Upper lobe of left lung (tissue), 4 donors: ENCODE data around the gene LRRC46.

ENCODE experiments used
- EP300 ChIP-seq, 4 donors: sonication (generic); formaldehyde crosslinking; IDR thresholded peaks; one replicate each; pipeline ENCODE4 v1.5.1; 2017; ENCODE audit warnings: antibody characterized with exemption in 4 of 4, control low read depth in 2 of 4
- POLR2A ChIP-seq, 4 donors: fragments of 450-650 bp; IDR thresholded peaks; one replicate each; pipeline ENCODE4 v1.5.1; 2016 to 2017; ENCODE audit warnings: antibody characterized with exemption in 4 of 4, mild to moderate bottlenecking in 2 of 4
- POLR2AphosphoS5 ChIP-seq, 2 donors: sonication (generic); formaldehyde crosslinking; IDR thresholded peaks; one replicate each; pipeline ENCODE4 v1.5.1; 2017; ENCODE audit warnings: antibody characterized with exemption in 2 of 2
- TF ChIP-seq, protein P1 (sequence below), 6 experiments: fragments of 450-650 bp in 4 of 6; fragments of 200-600 bp in 2 of 6; sonication (generic) in 2 of 6; IDR thresholded peaks; one replicate each; pipeline ENCODE4 v1.5.1; 2016 to 2019; ENCODE audit warnings: antibody characterized with exemption in 6 of 6

DNA sequence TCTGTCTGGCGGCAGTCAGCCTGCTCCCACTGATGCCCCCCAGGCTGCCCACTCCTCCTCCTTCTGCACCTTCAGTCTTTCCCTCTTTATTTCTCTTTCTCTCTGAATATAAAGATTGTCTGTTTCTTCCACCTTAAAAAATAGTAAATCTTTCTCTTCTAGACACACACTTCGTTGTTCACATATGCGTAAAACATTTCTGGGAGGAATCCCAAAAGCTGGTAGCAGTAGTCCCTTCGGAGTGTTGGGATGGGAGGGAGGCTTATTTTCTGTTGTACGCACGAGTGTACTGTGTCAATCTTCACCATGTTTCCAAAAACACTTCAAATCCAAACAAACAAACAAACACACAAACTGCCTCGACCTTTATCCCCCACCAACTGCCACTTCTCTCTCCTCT is 19.8 kb upstream of the LRRC46 start:
- no peak for TF ChIP-seq POLR2AphosphoS5 (IDR thresholded peaks at IDR 0.05)
- TF ChIP-seq, protein P1, sequence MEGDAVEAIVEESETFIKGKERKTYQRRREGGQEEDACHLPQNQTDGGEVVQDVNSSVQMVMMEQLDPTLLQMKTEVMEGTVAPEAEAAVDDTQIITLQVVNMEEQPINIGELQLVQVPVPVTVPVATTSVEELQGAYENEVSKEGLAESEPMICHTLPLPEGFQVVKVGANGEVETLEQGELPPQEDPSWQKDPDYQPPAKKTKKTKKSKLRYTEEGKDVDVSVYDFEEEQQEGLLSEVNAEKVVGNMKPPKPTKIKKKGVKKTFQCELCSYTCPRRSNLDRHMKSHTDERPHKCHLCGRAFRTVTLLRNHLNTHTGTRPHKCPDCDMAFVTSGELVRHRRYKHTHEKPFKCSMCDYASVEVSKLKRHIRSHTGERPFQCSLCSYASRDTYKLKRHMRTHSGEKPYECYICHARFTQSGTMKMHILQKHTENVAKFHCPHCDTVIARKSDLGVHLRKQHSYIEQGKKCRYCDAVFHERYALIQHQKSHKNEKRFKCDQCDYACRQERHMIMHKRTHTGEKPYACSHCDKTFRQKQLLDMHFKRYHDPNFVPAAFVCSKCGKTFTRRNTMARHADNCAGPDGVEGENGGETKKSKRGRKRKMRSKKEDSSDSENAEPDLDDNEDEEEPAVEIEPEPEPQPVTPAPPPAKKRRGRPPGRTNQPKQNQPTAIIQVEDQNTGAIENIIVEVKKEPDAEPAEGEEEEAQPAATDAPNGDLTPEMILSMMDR (IDR thresholded peaks at IDR 0.05) = no peak
- no peak for TF ChIP-seq EP300 (IDR thresholded peaks at IDR 0.05)
- no peak for TF ChIP-seq POLR2A (IDR thresholded peaks at IDR 0.05)
